Epidermal melanocyte (primary cell): ENCODE data around the gene TMEM108.

Experiments used
- DNase-seq: peaks from one replicate; pipeline ENCODE4 v3.0.0; 2011; ENCODE audit warnings: low spot score; ENCODE audit not compliant: insufficient read length

The TMEM108 gene

GRCh38 chr3:133213937-133214336, 175.7 kb downstream of the TMEM108 start:
- DNase-seq = no peak

GRCh38 chr3:133227813-133228212, 189.6 kb downstream of the TMEM108 start:
- no peak for DNase-seq

GRCh38 chr3:133230195-133230594, 192.0 kb downstream of the TMEM108 start:
- no peak for DNase-seq

GRCh38 chr3:133236901-133237300, 198.7 kb downstream of the TMEM108 start:
- no peak for DNase-seq

- no peak for DNase-seq
These were observed 199.2 kb downstream of the TMEM108 start for GRCh38 chr3:133237380-133237779.

- no peak for DNase-seq
These were observed 199.8 kb downstream of the TMEM108 start for GRCh38 chr3:133238015-133238414.

GRCh38 chr3:133246119-133246518, 207.9 kb downstream of the TMEM108 start:
- DNase-seq = no peak

- no peak for DNase-seq
These were observed 208.6 kb downstream of the TMEM108 start for GRCh38 chr3:133246773-133247172.

- DNase-seq = no peak
These were observed 210.2 kb downstream of the TMEM108 start for GRCh38 chr3:133248389-133248788.

- no peak for DNase-seq
These were observed 211.3 kb downstream of the TMEM108 start for GRCh38 chr3:133249490-133249889.

GRCh38 chr3:133254151-133254550, 216.0 kb downstream of the TMEM108 start:
- DNase-seq = no peak

GRCh38 chr3:133254716-133255115, 216.5 kb downstream of the TMEM108 start:
- no peak for DNase-seq

- no peak for DNase-seq
These were observed 218.7 kb downstream of the TMEM108 start for GRCh38 chr3:133256787-133257483.

GRCh38 chr3:133258358-133258757, 220.2 kb downstream of the TMEM108 start:
- DNase-seq = no peak

- DNase-seq = no peak
These were observed 221.6 kb downstream of the TMEM108 start for GRCh38 chr3:133259767-133260166.

GRCh38 chr3:133262333-133262732, 224.1 kb downstream of the TMEM108 start:
- DNase-seq = no peak

- DNase-seq = no peak
These were observed 226.7 kb downstream of the TMEM108 start for GRCh38 chr3:133264920-133265319.

- no peak for DNase-seq
These were observed 230.5 kb downstream of the TMEM108 start for GRCh38 chr3:133268726-133269134.

- DNase-seq = no peak
These were observed 231.2 kb downstream of the TMEM108 start for GRCh38 chr3:133269393-133269792.

- DNase-seq = no peak
These were observed 232.4 kb downstream of the TMEM108 start for GRCh38 chr3:133270631-133271030.

GRCh38 chr3:133271042-133271441, 232.9 kb downstream of the TMEM108 start:
- no peak for DNase-seq

- DNase-seq = no peak
These were observed 233.3 kb downstream of the TMEM108 start for GRCh38 chr3:133271539-133271938.

- DNase-seq = no peak
These were observed 235.2 kb downstream of the TMEM108 start for GRCh38 chr3:133273346-133273745.

GRCh38 chr3:133274477-133274876, 236.3 kb downstream of the TMEM108 start:
- no peak for DNase-seq
